HG03280 (cell line): ENCODE measurements around the gene ROBO3.

ENCODE experiments used
- ATAC-seq: cut with Tn5 transposase; IDR thresholded peaks from one replicate; pipeline ENCODE4 v1.9.1; 2021; ENCODE audit warnings: mild to moderate bottlenecking, moderate library complexity; ENCODE audit not compliant: unreplicated experiment

The ROBO3 gene

GRCh38 chr11:124890151-124890550 is 24.9 kb downstream of the ROBO3 start:
- ATAC-seq, result no peak

- ATAC-seq, result no peak
These were observed 25.6 kb downstream of the ROBO3 start for GRCh38 chr11:124890683-124891372.

- no peak for ATAC-seq
These were observed 26.2 kb downstream of the ROBO3 start for GRCh38 chr11:124891373-124891861.

GRCh38 chr11:124892146-124892545 is 26.9 kb downstream of the ROBO3 start:
- ATAC-seq, result no peak

- ATAC-seq, result no peak
These were observed 27.7 kb downstream of the ROBO3 start for GRCh38 chr11:124892750-124893454.

- ATAC-seq, result no peak
These were observed 28.7 kb downstream of the ROBO3 start for GRCh38 chr11:124893781-124894401.

GRCh38 chr11:124894606-124895430 is 29.6 kb downstream of the ROBO3 start:
- ATAC-seq, result no peak

GRCh38 chr11:124895471-124895971 is 30.3 kb downstream of the ROBO3 start:
- no peak for ATAC-seq

- no peak for ATAC-seq
These were observed 31.0 kb downstream of the ROBO3 start for GRCh38 chr11:124896071-124896750.

GRCh38 chr11:124896821-124897391 is 31.7 kb downstream of the ROBO3 start:
- ATAC-seq, result no peak

GRCh38 chr11:124897674-124898262 is 32.5 kb downstream of the ROBO3 start, which contains the start of gene ROBO4:
ROBO4 (minus strand) TSS chr11:124897865; CDS start chr11:124897795, 70 bp downstream.
- no peak for ATAC-seq

GRCh38 chr11:124898263-124898680 is 33.0 kb downstream of the ROBO3 start:
- ATAC-seq, result no peak

GRCh38 chr11:124898711-124899110 is 33.5 kb downstream of the ROBO3 start:
- ATAC-seq, result no peak

GRCh38 chr11:124899383-124900145 is 34.3 kb downstream of the ROBO3 start:
- no peak for ATAC-seq

GRCh38 chr11:124900464-124900863 is 35.2 kb downstream of the ROBO3 start:
- no peak for ATAC-seq

- ATAC-seq, result no peak
These were observed 37.4 kb downstream of the ROBO3 start for GRCh38 chr11:124902616-124903015.

- no peak for ATAC-seq
These were observed 50.5 kb downstream of the ROBO3 start for GRCh38 chr11:124915541-124916369.

GRCh38 chr11:124916370-124916710 is 51.1 kb downstream of the ROBO3 start:
- no peak for ATAC-seq
